ENCODE measurements around the gene GAS7.

GRCh38 chr17:10025976-10026901 lies 172.2 kb downstream of the GAS7 start:
- no peak for TF ChIP-seq TARDBP (IDR thresholded peaks at IDR 0.05)
- no peak for TF ChIP-seq ZNF384 (IDR thresholded peaks at IDR 0.05)
- no peak for TF ChIP-seq BHLHE40 (IDR thresholded peaks at IDR 0.05; ENCODE audit: borderline replicate concordance)
- no peak for TF ChIP-seq FOXK2 (IDR thresholded peaks at IDR 0.05)
- TF ChIP-seq PKNOX1 (IDR thresholded peaks at IDR 0.05) = no peak
- TF ChIP-seq SUZ12 (IDR thresholded peaks at IDR 0.05) = no peak
- no peak for TF ChIP-seq ELF4 (IDR thresholded peaks at IDR 0.05)
- TF ChIP-seq FOXA1 (IDR thresholded peaks at IDR 0.05) = no peak
- TF ChIP-seq FOXM1 (IDR thresholded peaks at IDR 0.05; ENCODE audit: borderline replicate concordance) = no peak
- no peak for TF ChIP-seq ARNT (IDR thresholded peaks at IDR 0.05)
- TF ChIP-seq SP1 (IDR thresholded peaks at IDR 0.05) = no peak
- no peak for TF ChIP-seq LEF1 (IDR thresholded peaks at IDR 0.05; ENCODE audit: borderline replicate concordance)
- no peak for TF ChIP-seq NFRKB (IDR thresholded peaks at IDR 0.05)
